Naive thymus-derived CD4-positive, alpha-beta T cell (primary cell): ENCODE data around the gene PDE8A. TPM values are rescaled to one million over a fixed set of nuclear protein-coding genes. Genes with fewer than 3 reads are reported as not detected.

Experiments
- ATAC-seq: fragments of 150-1000 bp; cut with Tn5 transposase; 2 replicates; pipeline ENCODE4 v1.10.0; 2021; ENCODE audit warnings: mild to moderate bottlenecking, moderate library complexity
- CTCF ChIA-PET: fragments of 350-600 bp; sonication (Branson Sonifier 250); formaldehyde crosslinking; loops from one replicate; lab custom pipeline; 2021; ENCODE audit warnings: antibody characterized with exemption; lab: Charles Lee
- POLR2A ChIA-PET: fragments of 350-600 bp; sonication (Branson Sonifier 250); formaldehyde crosslinking; loops from one replicate; lab custom pipeline; 2021; ENCODE audit warnings: antibody characterized with exemption, inconsistent platforms; lab: Charles Lee
- DNase-seq, 9 donors: peaks; one replicate each; pipeline versions ENCODE4 v3.0.0 to v3.0.0-alpha.2; 2020 to 2022; ENCODE audit warnings: mixed read lengths in 1 of 9
- H3K27ac ChIP-seq: one replicate; pipeline ENCODE4 v1.7.0; 2013; ENCODE audit warnings: mild to moderate bottlenecking, low read depth, low read length, moderate library complexity
- H3K27me3 ChIP-seq, 2 donors: one replicate each; pipeline ENCODE4 v1.7.0; 2013; ENCODE audit warnings: low read length in 2 of 2, mild to moderate bottlenecking in 2 of 2, moderate library complexity in 2 of 2; ENCODE audit not compliant: control insufficient read depth in 2 of 2, insufficient read depth in 2 of 2
- H3K36me3 ChIP-seq, 3 experiments: 1 replicate in 2 of 3; 2 replicates in 1 of 3; pipeline ENCODE4 v1.7.0; 2013; ENCODE audit warnings: low read length in 3 of 3, mild to moderate bottlenecking in 3 of 3, moderate library complexity in 1 of 3; ENCODE audit not compliant: insufficient read depth in 3 of 3, control insufficient read depth in 2 of 3
- H3K4me1 ChIP-seq, 2 donors: one replicate each; pipeline ENCODE4 v1.7.0; 2013; ENCODE audit warnings: low read length in 2 of 2, mild to moderate bottlenecking in 2 of 2, moderate library complexity in 1 of 2; ENCODE audit not compliant: control insufficient read depth in 2 of 2, insufficient read depth in 2 of 2
- H3K4me3 ChIP-seq: 2 replicates; pipeline ENCODE4 v1.7.0; 2013; ENCODE audit warnings: mild to moderate bottlenecking, low read length
- H3K9me3 ChIP-seq, 3 experiments: 1 replicate in 2 of 3; 2 replicates in 1 of 3; pipeline ENCODE4 v1.7.0; 2013; ENCODE audit warnings: low read length in 3 of 3; ENCODE audit not compliant: control insufficient read depth in 2 of 3
- H3K27ac Mint-ChIP-seq, 9 donors: one replicate each; pipeline ENCODE4 v1.8.0; 2020 to 2022; ENCODE audit warnings: mixed read lengths in 9 of 9, mild to moderate bottlenecking in 8 of 9, moderate library complexity in 5 of 9, inconsistent platforms in 2 of 9
- H3K27me3 Mint-ChIP-seq, 5 donors: one replicate each; pipeline ENCODE4 v1.8.0; 2021 to 2022; ENCODE audit warnings: mixed read lengths in 5 of 5, mild to moderate bottlenecking in 1 of 5
- H3K36me3 Mint-ChIP-seq, 5 donors: one replicate each; pipeline ENCODE4 v1.8.0; 2020 to 2022; ENCODE audit warnings: mixed read lengths in 5 of 5, mild to moderate bottlenecking in 3 of 5, inconsistent platforms in 1 of 5
- H3K4me1 Mint-ChIP-seq, 7 donors: one replicate each; pipeline ENCODE4 v1.8.0; 2020 to 2022; ENCODE audit warnings: mixed read lengths in 7 of 7, mild to moderate bottlenecking in 3 of 7, inconsistent platforms in 1 of 7
- H3K4me3 Mint-ChIP-seq, 10 donors: one replicate each; pipeline ENCODE4 v1.8.0; 2020 to 2022; ENCODE audit warnings: mild to moderate bottlenecking in 10 of 10, mixed read lengths in 10 of 10, moderate library complexity in 6 of 10, inconsistent platforms in 2 of 10
- H3K9me3 Mint-ChIP-seq, 11 donors: one replicate each; pipeline ENCODE4 v1.8.0; 2020 to 2022; ENCODE audit warnings: mixed read lengths in 11 of 11, mild to moderate bottlenecking in 4 of 11, inconsistent platforms in 1 of 11, moderate library complexity in 1 of 11
- intact Hi-C, 2 donors: fragments of 100-400 bp; cut with micrococcal nuclease; formaldehyde crosslinking; loops; one replicate each; pipeline ENCODE4 v1.15.1; 2023
- polyA plus RNA-seq, 2 donors: library from polyadenylated mRNA; unstranded; fragments of 300-500 nt; fragmentation: Illumina TruSeq; gene quantifications; one replicate each; pipeline ENCODE4 v1.2.3, GENCODE V29; 2021
- total RNA-seq, 6 experiments: library from RNA in 5 of 6; stranded (reverse) in 5 of 6; gene quantifications; 1 replicate in 5 of 6; 2 replicates in 1 of 6; pipeline ENCODE4 v1.2.3 and lab custom pipeline; 2021 to 2026

The PDE8A gene
- total and polyA plus RNA-seq, 7 experiments from 2014 or later, result 1.7 to 43.3 (median 31.9) TPM

DNA sequence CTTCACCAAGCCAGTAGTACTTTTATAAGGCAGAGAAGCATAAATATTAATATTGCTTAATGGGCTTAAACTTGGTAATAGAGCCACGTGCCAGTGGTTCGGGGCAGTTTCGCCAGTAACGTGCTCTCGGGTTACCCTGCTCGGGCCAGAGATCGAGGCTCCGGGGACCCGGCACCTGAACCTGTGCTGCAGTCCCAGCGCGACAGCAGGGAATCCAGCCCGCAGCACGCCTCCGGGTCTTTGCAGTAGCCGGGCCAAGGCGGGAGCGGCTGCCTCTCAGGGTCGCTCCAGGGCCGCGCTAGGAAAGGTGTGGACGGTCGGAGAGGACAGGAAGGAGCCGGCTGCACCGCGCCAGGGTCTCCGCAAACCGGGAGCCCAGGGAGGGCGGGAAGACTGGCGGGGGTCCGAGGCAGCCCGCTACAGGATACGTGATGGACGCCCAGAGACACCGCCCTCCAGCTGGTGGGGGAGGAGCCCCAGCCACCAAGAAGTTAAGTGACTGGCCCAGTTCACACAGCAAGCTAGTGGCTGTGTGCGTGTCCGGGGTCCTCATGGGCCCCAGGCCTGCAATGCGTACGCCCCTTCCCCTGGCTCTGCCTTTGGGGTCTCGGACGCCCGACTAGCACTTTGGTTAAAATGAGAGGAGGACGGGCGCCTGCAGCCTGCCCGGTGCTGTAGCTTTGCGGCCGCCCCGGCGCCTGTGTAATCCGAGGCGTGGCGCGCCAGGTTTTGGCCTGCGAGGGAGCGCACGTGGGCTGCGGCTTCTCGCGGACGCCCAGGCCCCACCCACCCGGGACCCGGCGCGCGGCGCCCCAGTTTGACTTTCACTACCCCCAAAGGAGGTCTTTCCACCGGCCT lies 1.2 kb upstream of the PDE8A start:
- Mint-ChIP-seq H3K4me1 (peaks cover 19 to 45% (median 39%) of the 10 kb centered on the region in 7 donors), H3K36me3 (no peaks in the 10 kb centered on the region), H3K4me3 (peak overlapping the region; percentile 89 to 97 (median 95)), H3K27ac (peak overlapping the region; percentile 85 to 98 (median 95)), H3K27me3 (peaks cover 0 to 26% (median 0%) of the 10 kb centered on the region in 5 donors), H3K9me3 (no peaks in the 10 kb centered on the region)
- peak; percentile 79 to 92 (median 90) for DNase-seq
- Histone ChIP-seq H3K27me3 (no peaks in the 10 kb centered on the region), H3K4me3 (peak overlapping the region; percentile 98), H3K9me3 (no peaks in the 10 kb centered on the region), H3K27ac (peak overlapping the region; percentile 89), H3K36me3 (peaks cover 0 to 10% (median 0%) of the 10 kb centered on the region in 3 experiments), H3K4me1 (peaks cover 8 to 11% of the 10 kb centered on the region in 2 donors)
- intact Hi-C loops, result loop anchor here (1.0 to 5.0 kb wide), 13 partner anchors 8 to 410 kb away; partner anchors contain the start of genes WDR73 (in 2 of the 2), ZNF592 (in 2 of the 2), AKAP13 (in 1 of the 2) and ZSCAN2 (in 1 of the 2)
- ChIA-PET CTCF (interaction anchor here (0.6 to 2.3 kb wide), 8 partner anchors 7 to 758 kb away, joined by 3 to 8 read pairs (median 3); no protein-coding TSS in a partner anchor), POLR2A (interaction anchor here (0.7 to 3.5 kb wide), 20 partner anchors 8 to 400 kb away, joined by 3 to 15 read pairs (median 4); partner anchors contain the start of genes AKAP13 and SEC11A)
- peak; percentile 80 for ATAC-seq

DNA sequence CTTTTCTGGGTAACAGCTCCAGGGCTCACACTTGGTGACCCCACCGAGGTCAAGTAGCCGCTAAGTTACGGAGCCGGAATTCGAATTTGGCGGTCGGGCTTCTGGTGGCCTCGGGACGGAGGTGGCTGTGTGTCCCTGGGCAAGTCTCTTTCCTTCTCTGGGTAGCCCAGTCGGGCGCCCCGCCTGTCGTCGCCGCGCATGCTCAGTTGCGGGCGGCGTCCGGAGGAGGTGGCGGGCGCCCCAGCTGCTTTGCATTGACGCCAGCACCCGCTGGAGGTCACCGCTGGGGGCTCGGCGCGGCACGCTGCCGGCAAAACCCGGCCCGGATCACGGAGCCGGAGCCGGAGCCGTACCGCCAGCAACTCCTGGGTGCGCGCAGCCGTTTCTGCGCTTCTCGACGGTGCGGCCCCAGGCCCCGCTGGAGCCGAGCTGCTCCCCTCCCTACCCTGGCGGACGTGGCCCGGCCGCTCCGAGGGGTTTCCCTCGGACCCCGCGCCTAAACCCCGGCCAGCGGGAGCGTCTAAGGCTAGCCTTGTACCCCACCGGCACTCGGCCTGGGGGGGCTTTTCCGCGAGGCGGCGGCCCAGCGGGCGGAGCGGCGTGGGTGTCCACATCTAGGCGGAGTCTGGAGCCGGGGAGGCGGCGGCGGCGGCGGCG lies 474 bp upstream of the PDE8A start:
- H3K27me3 ChIP-seq, result no peaks in the 10 kb centered on the region
- no peaks in the 10 kb centered on the region for H3K9me3 ChIP-seq
- H3K27ac Mint-ChIP-seq, result peak overlapping the region; percentile 85 to 98 (median 94)
- ChIA-PET POLR2A (interaction anchor here (0.8 to 3.5 kb wide), 19 partner anchors 8 to 382 kb away, joined by 3 to 15 read pairs (median 4); partner anchors contain the start of gene SEC11A), CTCF (interaction anchor here (0.9 to 2.3 kb wide), 2 partner anchors 10 to 50 kb away, joined by 3 to 8 read pairs; no protein-coding TSS in a partner anchor)
- H3K4me1 ChIP-seq, result peaks cover 8 to 13% of the 10 kb centered on the region in 2 donors
- H3K36me3 Mint-ChIP-seq, result no peaks in the 10 kb centered on the region
- H3K27me3 Mint-ChIP-seq, result peaks cover 0 to 26% (median 0%) of the 10 kb centered on the region in 5 donors
- H3K4me1 Mint-ChIP-seq, result peaks cover 26 to 53% (median 44%) of the 10 kb centered on the region in 7 donors
- H3K4me3 ChIP-seq, result peak overlapping the region; percentile 98
- intact Hi-C loops, result loop anchor here (1.0 to 5.0 kb wide), 10 partner anchors 64 to 411 kb away; partner anchors contain the start of genes ZNF592 (in 2 of the 2), AKAP13 (in 1 of the 2), WDR73 (in 1 of the 2) and ZSCAN2 (in 1 of the 2)
- DNase-seq, result peak; percentile 94 to 98 (median 97)
- ATAC-seq, result peak; percentile 85
- peak overlapping the region; percentile 88 to 97 (median 95) for H3K4me3 Mint-ChIP-seq
- no peaks in the 10 kb centered on the region for H3K9me3 Mint-ChIP-seq
- peak overlapping the region; percentile 89 for H3K27ac ChIP-seq
- peaks cover 0 to 10% (median 0%) of the 10 kb centered on the region in 3 experiments for H3K36me3 ChIP-seq

DNA sequence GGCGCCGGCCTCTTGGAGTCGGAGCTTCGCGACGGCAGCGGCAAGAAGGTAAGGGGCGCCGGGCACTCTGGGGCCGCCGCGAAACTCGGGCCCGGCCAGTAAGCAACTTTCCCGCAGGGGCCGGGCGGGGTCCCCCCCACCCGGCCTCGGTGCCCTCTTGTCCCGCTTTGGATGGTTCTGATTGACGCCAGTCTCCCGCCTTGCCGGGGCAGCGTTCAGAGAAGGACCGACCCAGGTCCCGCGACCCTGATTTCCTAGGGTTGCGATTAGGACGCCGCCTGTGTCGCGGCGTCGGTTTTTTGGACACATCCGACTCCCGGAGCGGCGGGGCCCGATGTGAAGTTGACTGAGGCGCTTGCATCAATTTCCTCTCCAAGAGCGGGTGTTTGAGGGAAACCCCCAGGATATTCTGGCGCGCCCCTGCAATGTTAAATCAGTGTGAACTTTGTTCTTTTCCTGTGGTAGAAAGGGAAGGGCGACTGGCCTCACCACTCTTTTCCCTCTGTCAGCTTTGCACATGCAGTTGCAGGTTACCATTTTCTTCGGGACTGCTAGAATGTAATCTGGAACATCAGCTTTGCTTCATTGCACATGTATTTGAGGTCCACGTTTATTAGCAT lies 755 bp downstream of the PDE8A start:
- H3K4me3 Mint-ChIP-seq, result peak overlapping the region; percentile 85 to 97 (median 94)
- H3K36me3 ChIP-seq, result peaks cover 0 to 10% (median 0%) of the 10 kb centered on the region in 3 experiments
- H3K27me3 Mint-ChIP-seq, result peaks cover 0 to 26% (median 0%) of the 10 kb centered on the region in 5 donors
- ChIA-PET CTCF (interaction anchor here (0.6 to 2.0 kb wide), 4 partner anchors 27 to 62 kb away, joined by 3 to 6 read pairs (median 4); no protein-coding TSS in a partner anchor), POLR2A (interaction anchor here (0.6 to 2.3 kb wide), 3 partner anchors 9 to 398 kb away, joined by 3 to 11 read pairs (median 4); no protein-coding TSS in a partner anchor)
- no peak for ATAC-seq
- peak overlapping the region; percentile 61 to 96 (median 94) for H3K27ac Mint-ChIP-seq
- H3K36me3 Mint-ChIP-seq, result no peaks in the 10 kb centered on the region
- H3K9me3 Mint-ChIP-seq, result no peaks in the 10 kb centered on the region
- no peaks in the 10 kb centered on the region for H3K27me3 ChIP-seq
- peaks cover 29 to 63% (median 53%) of the 10 kb centered on the region in 7 donors for H3K4me1 Mint-ChIP-seq
- peak overlapping the region; percentile 89 for H3K27ac ChIP-seq
- H3K4me3 ChIP-seq, result peak overlapping the region; percentile 98
- intact Hi-C loops, result loop anchor here (2.0 to 5.0 kb wide), 4 partner anchors 16 to 395 kb away; no protein-coding TSS in a partner anchor
- peak; percentile 35 to 78 (median 56) for DNase-seq
- peaks cover 13 to 24% of the 10 kb centered on the region in 2 donors for H3K4me1 ChIP-seq
- no peaks in the 10 kb centered on the region for H3K9me3 ChIP-seq

DNA sequence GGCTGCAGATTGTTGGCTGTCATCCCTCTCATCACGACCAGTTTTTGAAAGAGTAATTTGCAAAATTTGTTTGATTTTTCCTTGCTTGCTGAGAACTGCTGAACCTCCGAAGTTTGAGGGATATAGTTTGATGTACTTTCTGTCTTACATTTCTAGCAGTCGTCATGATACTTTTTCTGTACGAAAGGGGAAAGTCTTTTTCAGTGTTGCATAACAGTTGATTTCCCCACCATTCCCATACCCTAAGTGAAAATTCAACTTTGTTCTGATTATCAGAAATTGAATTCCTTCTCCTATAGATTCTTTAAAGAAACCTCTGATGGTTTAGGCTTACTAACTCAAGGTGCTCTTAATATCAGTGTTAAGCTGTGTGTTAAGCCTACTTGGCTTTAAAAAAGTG lies 1.6 kb downstream of the PDE8A start:
- DNase-seq (no peak), ATAC-seq (no peak)
- H3K9me3 ChIP-seq, result no peaks in the 10 kb centered on the region
- ChIA-PET POLR2A (interaction anchor here (0.6 to 2.3 kb wide), 4 partner anchors 9 to 397 kb away, joined by 3 to 11 read pairs (median 4); no protein-coding TSS in a partner anchor), CTCF (interaction anchor here (0.6 to 2.0 kb wide), 3 partner anchors 49 to 61 kb away, joined by 3 to 6 read pairs (median 4); no protein-coding TSS in a partner anchor)
- Mint-ChIP-seq H3K4me1 (peaks cover 32 to 70% (median 59%) of the 10 kb centered on the region in 7 donors), H3K36me3 (no peaks in the 10 kb centered on the region), H3K27ac (peak overlapping the region in 8 of 9 donors; percentile 61 to 96 (median 94)), H3K4me3 (peak overlapping the region; percentile 85 to 97 (median 94)), H3K9me3 (no peaks in the 10 kb centered on the region), H3K27me3 (peaks cover 0 to 23% (median 0%) of the 10 kb centered on the region in 5 donors)
- H3K4me3 ChIP-seq, result peak overlapping the region; percentile 98
- intact Hi-C loops, result loop anchor here (1.0 to 5.0 kb wide), 5 partner anchors 8 to 396 kb away; no protein-coding TSS in a partner anchor
- peak overlapping the region; percentile 89 for H3K27ac ChIP-seq
- H3K4me1 ChIP-seq, result peaks cover 18 to 31% of the 10 kb centered on the region in 2 donors
- H3K27me3 ChIP-seq, result no peaks in the 10 kb centered on the region
- peaks cover 0 to 10% (median 0%) of the 10 kb centered on the region in 3 experiments for H3K36me3 ChIP-seq

DNA sequence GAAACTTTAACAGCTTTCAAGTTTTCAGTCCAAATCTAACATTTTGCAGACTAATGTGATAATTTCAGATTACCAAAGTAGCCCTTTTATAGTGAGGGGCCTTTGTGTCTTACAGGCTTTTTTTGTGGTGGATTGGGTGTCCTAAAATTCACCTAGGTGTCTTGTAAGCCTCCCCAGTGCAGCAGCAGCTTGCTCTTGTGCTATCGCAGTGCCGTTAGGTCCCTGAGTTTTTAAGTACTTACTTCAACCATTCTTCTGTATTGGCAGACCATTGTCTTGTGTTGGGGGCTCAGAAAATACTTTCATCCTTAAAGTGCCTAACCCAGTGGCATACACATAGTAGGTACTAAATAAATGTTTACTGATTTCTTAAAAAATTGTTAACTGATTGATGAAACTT lies 2.1 kb downstream of the PDE8A start:
- Histone ChIP-seq H3K4me3 (peak overlapping the region; percentile 98), H3K4me1 (peaks cover 18 to 36% of the 10 kb centered on the region in 2 donors), H3K9me3 (no peaks in the 10 kb centered on the region), H3K27ac (peak overlapping the region; percentile 89), H3K27me3 (no peaks in the 10 kb centered on the region), H3K36me3 (peaks cover 0 to 10% (median 0%) of the 10 kb centered on the region in 3 experiments)
- DNase-seq, result no peak
- H3K9me3 Mint-ChIP-seq, result no peaks in the 10 kb centered on the region
- POLR2A ChIA-PET, result interaction anchor here (0.7 to 2.3 kb wide), 2 partner anchors 8 to 10 kb away, joined by 3 to 11 read pairs; no protein-coding TSS in a partner anchor
- intact Hi-C loops, result loop anchor here (1.0 to 5.0 kb wide), 5 partner anchors 8 to 396 kb away; no protein-coding TSS in a partner anchor
- H3K4me3 Mint-ChIP-seq, result peak overlapping the region; percentile 6 to 97 (median 94)
- H3K4me1 Mint-ChIP-seq, result peaks cover 36 to 70% (median 61%) of the 10 kb centered on the region in 7 donors
- peaks cover 0 to 20% (median 0%) of the 10 kb centered on the region in 5 donors for H3K27me3 Mint-ChIP-seq
- H3K36me3 Mint-ChIP-seq, result no peaks in the 10 kb centered on the region
- ATAC-seq, result no peak
- H3K27ac Mint-ChIP-seq, result peak overlapping the region in 7 of 9 donors; percentile 61 to 96 (median 94)
- CTCF ChIA-PET, result interaction anchor here (2.0 kb wide), 1 partner anchor 61 kb away, joined by 6 read pairs; no protein-coding TSS in a partner anchor
